GM12873 (cell line): ENCODE measurements around the gene PRSS57.

Experiments used
- TF ChIP-seq, protein P1 (sequence below): IDR thresholded peaks from 2 replicates; pipeline ENCODE4 v1.5.1; 2012; ENCODE audit warnings: low read depth, mild to moderate bottlenecking, moderate library complexity, low read length, control low read depth; ENCODE audit not compliant: insufficient read depth; ENCODE audit errors: missing control alignments

The PRSS57 gene

DNA sequence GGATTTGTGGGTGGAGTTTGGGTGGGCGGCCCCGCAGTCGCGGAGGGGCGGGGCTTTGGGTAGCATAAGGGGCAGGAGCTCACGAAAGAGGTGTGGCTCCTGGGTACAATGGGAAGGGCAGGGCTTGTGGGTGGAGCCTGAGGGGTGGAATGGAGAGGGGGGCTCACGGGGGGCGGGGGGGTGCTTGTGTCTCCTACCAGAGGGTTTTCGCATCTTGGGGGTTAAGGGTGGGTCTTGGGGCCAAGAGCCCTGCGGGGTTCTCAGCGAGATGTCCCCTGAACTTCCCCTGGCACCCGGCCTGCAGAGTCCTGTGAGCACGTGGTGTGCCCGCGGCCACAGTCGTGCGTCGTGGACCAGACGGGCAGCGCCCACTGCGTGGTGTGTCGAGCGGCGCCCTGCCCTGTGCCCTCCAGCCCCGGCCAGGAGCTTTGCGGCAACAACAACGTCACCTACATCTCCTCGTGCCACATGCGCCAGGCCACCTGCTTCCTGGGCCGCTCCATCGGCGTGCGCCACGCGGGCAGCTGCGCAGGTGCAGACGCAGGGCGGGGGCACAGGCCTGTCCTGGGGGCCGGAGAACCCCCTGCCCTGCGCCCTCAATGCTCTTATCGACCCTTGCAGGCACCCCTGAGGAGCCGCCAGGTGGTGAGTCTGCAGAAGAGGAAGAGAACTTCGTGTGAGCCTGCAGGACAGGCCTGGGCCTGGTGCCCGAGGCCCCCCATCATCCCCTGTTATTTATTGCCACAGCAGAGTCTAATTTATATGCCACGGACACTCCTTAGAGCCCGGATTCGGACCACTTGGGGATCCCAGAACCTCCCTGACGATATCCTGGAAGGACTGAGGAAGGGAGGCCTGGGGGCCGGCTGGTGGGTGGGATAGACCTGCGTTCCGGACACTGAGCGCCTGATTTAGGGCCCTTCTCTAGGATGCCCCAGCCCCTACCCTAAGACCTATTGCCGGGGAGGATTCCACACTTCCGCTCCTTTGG is 13.9 kb downstream of the PRSS57 start:
- TF ChIP-seq, protein P1, sequence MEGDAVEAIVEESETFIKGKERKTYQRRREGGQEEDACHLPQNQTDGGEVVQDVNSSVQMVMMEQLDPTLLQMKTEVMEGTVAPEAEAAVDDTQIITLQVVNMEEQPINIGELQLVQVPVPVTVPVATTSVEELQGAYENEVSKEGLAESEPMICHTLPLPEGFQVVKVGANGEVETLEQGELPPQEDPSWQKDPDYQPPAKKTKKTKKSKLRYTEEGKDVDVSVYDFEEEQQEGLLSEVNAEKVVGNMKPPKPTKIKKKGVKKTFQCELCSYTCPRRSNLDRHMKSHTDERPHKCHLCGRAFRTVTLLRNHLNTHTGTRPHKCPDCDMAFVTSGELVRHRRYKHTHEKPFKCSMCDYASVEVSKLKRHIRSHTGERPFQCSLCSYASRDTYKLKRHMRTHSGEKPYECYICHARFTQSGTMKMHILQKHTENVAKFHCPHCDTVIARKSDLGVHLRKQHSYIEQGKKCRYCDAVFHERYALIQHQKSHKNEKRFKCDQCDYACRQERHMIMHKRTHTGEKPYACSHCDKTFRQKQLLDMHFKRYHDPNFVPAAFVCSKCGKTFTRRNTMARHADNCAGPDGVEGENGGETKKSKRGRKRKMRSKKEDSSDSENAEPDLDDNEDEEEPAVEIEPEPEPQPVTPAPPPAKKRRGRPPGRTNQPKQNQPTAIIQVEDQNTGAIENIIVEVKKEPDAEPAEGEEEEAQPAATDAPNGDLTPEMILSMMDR: no peak

DNA sequence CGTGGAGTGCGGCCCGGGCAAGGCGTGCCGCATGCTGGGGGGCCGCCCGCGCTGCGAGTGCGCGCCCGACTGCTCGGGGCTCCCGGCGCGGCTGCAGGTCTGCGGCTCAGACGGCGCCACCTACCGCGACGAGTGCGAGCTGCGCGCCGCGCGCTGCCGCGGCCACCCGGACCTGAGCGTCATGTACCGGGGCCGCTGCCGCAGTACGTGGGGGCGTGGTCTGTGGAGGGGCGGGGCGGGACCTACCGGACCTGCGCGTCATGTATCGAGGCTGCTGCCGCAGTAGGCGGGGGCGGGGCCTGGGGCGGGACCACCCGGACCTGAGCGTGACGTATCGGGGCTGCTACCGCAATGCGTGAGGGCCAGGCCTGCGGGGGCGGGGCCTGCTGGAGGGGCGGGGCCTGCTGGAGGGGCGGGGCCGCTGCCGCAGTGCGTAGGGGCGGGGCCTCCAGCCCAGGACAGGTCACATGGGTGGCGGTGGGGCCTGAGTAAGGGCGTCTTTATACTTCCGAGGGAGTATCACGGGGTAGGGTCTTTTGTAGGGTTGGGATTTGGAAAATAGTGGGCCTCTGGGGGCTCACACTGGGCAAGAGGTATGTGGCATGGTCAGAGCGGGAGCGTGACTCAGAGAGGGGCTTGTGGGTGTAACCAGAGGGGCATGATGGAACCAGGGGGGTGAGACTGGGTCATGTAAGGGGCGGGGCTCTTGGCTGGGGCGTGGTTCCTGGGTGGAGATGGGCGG is 14.8 kb downstream of the PRSS57 start:
- TF ChIP-seq, protein P1: peak; percentile 48

GRCh38 chr19:679418-680286 is 15.6 kb downstream of the PRSS57 start:
- TF ChIP-seq, protein P1: no peak

GRCh38 chr19:678791-679388 is 16.4 kb downstream of the PRSS57 start:
- TF ChIP-seq, protein P1: no peak

DNA sequence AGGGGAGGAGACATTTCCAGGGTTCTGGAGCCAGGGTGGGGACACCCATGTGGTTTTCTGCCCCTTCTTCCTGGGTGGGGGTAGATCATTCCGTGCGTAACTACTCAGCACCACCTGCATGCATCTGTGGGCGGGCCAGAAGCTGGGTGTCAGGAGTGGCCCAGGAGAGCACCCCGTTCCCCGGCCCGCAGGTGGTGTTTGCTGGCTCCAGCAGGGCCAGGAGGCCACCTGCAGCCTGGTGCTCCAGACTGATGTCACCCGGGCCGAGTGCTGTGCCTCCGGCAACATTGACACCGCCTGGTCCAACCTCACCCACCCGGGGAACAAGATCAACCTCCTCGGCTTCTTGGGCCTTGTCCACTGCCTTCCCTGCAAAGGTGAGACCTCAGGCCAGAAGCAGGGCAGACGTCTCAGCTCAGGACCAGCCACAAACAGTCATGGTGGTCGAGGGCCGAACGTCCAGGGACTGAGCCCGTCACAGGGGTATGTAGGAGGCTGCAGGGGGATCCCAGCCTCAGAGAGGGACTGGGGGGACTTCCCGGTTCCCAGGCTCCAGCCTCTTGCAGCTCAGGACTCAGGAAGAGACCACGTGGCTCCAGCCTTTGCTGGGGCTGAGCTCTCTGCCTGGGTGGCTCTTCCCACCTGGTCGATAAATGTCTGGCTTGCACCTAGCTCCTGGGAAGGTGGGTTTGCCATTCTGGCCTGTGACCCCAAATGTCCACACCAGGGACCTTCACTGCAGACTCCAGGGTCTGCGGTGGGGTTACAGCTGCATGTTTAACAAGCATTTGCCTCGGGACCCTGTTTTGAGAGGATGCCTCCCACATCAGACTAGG is 17.4 kb downstream of the PRSS57 start:
- TF ChIP-seq, protein P1: no peak

DNA sequence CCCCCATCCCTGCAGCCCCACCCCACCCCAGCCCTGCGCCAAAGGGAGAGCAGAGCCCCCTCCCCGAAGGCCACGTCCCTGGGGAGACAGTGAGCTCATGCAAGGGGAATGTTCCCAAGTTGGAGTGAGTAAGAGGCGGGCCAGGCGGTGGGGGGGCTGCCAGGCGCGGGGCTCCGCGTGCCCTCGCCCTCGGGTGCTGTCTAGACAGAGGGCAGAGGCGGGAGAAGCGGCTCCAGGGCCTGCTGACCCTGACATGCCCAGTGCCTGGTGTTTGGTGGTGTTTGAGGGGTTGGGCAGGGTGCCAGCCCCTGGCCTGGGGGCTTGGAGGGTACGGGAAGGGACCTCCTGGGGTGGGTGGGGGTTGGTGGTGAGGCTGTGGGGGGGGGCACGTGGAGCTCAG is 18.1 kb downstream of the PRSS57 start:
- TF ChIP-seq, protein P1: no peak
